ENCODE data around the gene MNAT1. TPM values are rescaled to one million over a fixed set of nuclear protein-coding genes. Genes with fewer than 3 reads are reported as not detected.
A peak's percentile ranks its signal among the peaks of the same experiment; 100 is the strongest.

Gene MNAT1
- total RNA-seq, 1 experiment from 2014 or later, result 95.7 TPM

DNA sequence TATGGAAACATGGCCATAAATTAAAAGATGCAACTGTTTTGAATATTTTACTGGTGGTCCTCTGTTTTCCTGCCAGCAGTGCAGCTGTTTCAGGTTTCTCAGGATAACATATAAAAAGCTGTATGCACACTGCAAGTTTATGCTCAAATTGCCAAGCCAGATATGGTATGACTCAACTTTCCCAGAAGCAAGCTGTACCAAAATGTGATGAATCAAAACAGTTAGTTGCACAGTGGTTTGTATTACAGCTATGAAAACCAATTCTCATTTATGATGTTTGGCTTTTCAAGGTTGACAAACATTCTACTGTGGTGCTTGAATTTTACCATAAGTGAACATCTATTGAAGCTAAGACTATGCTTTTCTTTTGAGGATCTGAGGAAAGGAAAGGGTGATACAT lies 230.8 kb downstream of the MNAT1 start:
- POLR2A ChIA-PET (ENCODE audit: unreplicated experiment), result interaction anchor here (0.5 to 1.0 kb wide), 6 partner anchors 9 to 316 kb away, joined by 3 to 5 read pairs (median 4); partner anchors contain the start of genes SLC38A6 and TRMT5
- Histone ChIP-seq H3K27me3 (ENCODE audit: low read length) (no peaks in the 10 kb centered on the region), H3K4me1 (ENCODE audit: insufficient read depth, low read length) (peaks cover 5% of the 10 kb centered on the region; the same call in 1 of the 2 replicates), H3K79me2 (ENCODE audit: low read length) (no peaks in the 10 kb centered on the region), H3K9ac (ENCODE audit: low read length) (no peak overlapping the region), H3K27ac (ENCODE audit: low read length) (peak overlapping the region; percentile 27), H4K20me1 (ENCODE audit: low read length) (no peaks in the 10 kb centered on the region), H3K4me3 (ENCODE audit: low read length) (no peak overlapping the region), H2AFZ (ENCODE audit: low read length) (no peak overlapping the region), H3K9me2 (replicated peaks; ENCODE audit: low read length) (no peaks in the 10 kb centered on the region), H3K9me3 (ENCODE audit: low read length) (no peaks in the 10 kb centered on the region), H3K4me2 (ENCODE audit: low read length) (no peak overlapping the region), H3K36me3 (ENCODE audit: low read depth, low read length) (no peaks in the 10 kb centered on the region), H3F3A (ENCODE audit: low read length, unreplicated experiment) (peaks cover 4% of the 10 kb centered on the region)
- ATAC-seq (peak; percentile 92), DNase-seq (peak; percentile 66)
- BruUV-seq (replicated peaks), result no TSS peak
- no peak for TF ChIP-seq EZH2phosphoT487 (IDR thresholded peaks at IDR 0.05; ENCODE audit: borderline replicate concordance, low read length)
- TF ChIP-seq EZH2 (IDR thresholded peaks at IDR 0.05; ENCODE audit: low read length, unreplicated experiment), result no peak
- TF ChIP-seq, protein P1, sequence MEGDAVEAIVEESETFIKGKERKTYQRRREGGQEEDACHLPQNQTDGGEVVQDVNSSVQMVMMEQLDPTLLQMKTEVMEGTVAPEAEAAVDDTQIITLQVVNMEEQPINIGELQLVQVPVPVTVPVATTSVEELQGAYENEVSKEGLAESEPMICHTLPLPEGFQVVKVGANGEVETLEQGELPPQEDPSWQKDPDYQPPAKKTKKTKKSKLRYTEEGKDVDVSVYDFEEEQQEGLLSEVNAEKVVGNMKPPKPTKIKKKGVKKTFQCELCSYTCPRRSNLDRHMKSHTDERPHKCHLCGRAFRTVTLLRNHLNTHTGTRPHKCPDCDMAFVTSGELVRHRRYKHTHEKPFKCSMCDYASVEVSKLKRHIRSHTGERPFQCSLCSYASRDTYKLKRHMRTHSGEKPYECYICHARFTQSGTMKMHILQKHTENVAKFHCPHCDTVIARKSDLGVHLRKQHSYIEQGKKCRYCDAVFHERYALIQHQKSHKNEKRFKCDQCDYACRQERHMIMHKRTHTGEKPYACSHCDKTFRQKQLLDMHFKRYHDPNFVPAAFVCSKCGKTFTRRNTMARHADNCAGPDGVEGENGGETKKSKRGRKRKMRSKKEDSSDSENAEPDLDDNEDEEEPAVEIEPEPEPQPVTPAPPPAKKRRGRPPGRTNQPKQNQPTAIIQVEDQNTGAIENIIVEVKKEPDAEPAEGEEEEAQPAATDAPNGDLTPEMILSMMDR (conservative IDR thresholded peaks at IDR 0.05; ENCODE audit: low read depth, low read length), result no peak
- intact Hi-C loops (cut with micrococcal nuclease), result loop anchor here (1.0 to 5.0 kb wide), 7 partner anchors 15 to 318 kb away; partner anchors contain the start of genes SIX1 and SIX4
- CTCF ChIA-PET, result no interaction called here

DNA sequence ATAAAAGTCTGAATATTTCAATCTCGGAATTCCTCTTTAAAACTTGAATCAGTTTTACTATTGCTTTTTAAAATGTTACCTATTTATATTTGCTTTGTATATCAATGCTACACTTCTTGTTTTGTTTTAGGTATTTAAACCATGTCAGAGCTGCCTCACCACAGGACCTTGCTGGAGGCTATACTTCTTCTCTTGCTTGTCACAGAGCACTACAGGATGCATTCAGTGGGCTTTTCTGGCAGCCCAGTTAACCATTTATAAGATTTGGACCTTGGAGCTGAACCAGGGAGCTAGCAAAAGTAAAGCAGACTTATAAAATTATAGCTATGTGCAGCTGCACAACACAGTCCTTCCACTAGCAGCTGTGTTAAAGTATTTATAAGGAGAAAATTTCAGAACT lies 233.5 kb downstream of the MNAT1 start:
- TF ChIP-seq, protein P1 (conservative IDR thresholded peaks at IDR 0.05; ENCODE audit: low read depth, low read length), result no peak
- TF ChIP-seq EZH2 (IDR thresholded peaks at IDR 0.05; ENCODE audit: low read length, unreplicated experiment), result no peak
- TF ChIP-seq EZH2phosphoT487 (IDR thresholded peaks at IDR 0.05; ENCODE audit: borderline replicate concordance, low read length), result no peak
- H3K27ac ChIP-seq (ENCODE audit: low read length), result no peak overlapping the region
- no TSS peak for BruUV-seq (replicated peaks)
- ATAC-seq, result no peak
- peaks cover 5% of the 10 kb centered on the region; the same call in 1 of the 2 replicates for H3K4me1 ChIP-seq (ENCODE audit: insufficient read depth, low read length)
- POLR2A ChIA-PET (ENCODE audit: unreplicated experiment), result interaction anchor here (0.6 kb wide), 1 partner anchor 652 kb away, joined by 3 read pairs; no protein-coding TSS in a partner anchor
- H3F3A ChIP-seq (ENCODE audit: low read length, unreplicated experiment), result peaks cover 4% of the 10 kb centered on the region
- no peak overlapping the region for H2AFZ ChIP-seq (ENCODE audit: low read length)
- H3K9ac ChIP-seq (ENCODE audit: low read length), result no peak overlapping the region
- no peaks in the 10 kb centered on the region for H3K79me2 ChIP-seq (ENCODE audit: low read length)
- no peak overlapping the region for H3K4me3 ChIP-seq (ENCODE audit: low read length)
- no peaks in the 10 kb centered on the region for H4K20me1 ChIP-seq (ENCODE audit: low read length)
- DNase-seq, result no peak
- intact Hi-C loops (cut with micrococcal nuclease), result loop anchor here (5.0 kb wide), 3 partner anchors 161 to 321 kb away; partner anchors contain the start of gene SIX1
- no peaks in the 10 kb centered on the region for H3K9me2 ChIP-seq (replicated peaks; ENCODE audit: low read length)
- CTCF ChIA-PET, result no interaction called here
- no peak overlapping the region for H3K4me2 ChIP-seq (ENCODE audit: low read length)
- H3K27me3 ChIP-seq (ENCODE audit: low read length), result no peaks in the 10 kb centered on the region
- H3K9me3 ChIP-seq (ENCODE audit: low read length), result no peaks in the 10 kb centered on the region
- no peaks in the 10 kb centered on the region; the same call in 1 of the 2 replicates for H3K36me3 ChIP-seq (ENCODE audit: low read depth, low read length)

DNA sequence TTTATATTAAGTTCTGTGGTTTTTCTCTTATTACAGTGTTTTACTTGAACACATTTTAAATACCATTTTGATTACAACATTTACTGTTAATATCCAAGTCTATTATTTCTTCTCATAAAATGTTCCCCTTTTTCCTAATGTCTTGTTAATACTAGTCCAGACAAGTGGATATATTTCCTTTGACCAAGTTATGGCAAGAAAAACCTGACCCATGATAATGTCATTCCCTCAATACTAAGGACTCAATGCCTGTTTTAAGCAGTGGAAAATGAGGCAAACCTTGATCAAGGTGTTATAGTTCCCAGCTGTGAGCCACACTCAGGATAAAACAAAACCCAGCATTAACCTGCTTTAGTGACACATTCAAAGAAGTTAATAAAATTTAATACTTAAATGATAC lies 234.1 kb downstream of the MNAT1 start:
- Histone ChIP-seq H4K20me1 (ENCODE audit: low read length) (no peaks in the 10 kb centered on the region), H3K27me3 (ENCODE audit: low read length) (no peaks in the 10 kb centered on the region), H3K27ac (ENCODE audit: low read length) (no peak overlapping the region), H3K4me2 (ENCODE audit: low read length) (no peak overlapping the region), H3K36me3 (ENCODE audit: low read depth, low read length) (peaks cover under 1% of the 10 kb centered on the region; the same call in 1 of the 2 replicates), H3K79me2 (ENCODE audit: low read length) (no peaks in the 10 kb centered on the region), H3F3A (ENCODE audit: low read length, unreplicated experiment) (peaks cover 4% of the 10 kb centered on the region), H3K9me3 (ENCODE audit: low read length) (no peaks in the 10 kb centered on the region), H3K9me2 (replicated peaks; ENCODE audit: low read length) (no peaks in the 10 kb centered on the region), H3K9ac (ENCODE audit: low read length) (no peak overlapping the region), H3K4me1 (ENCODE audit: insufficient read depth, low read length) (peaks cover 5% of the 10 kb centered on the region; the same call in 1 of the 2 replicates), H3K4me3 (ENCODE audit: low read length) (no peak overlapping the region), H2AFZ (ENCODE audit: low read length) (no peak overlapping the region)
- no TSS peak for BruUV-seq (replicated peaks)
- no peak for DNase-seq
- intact Hi-C loops (cut with micrococcal nuclease), result loop anchor here (5.0 kb wide), 3 partner anchors 161 to 321 kb away; partner anchors contain the start of gene SIX1
- POLR2A ChIA-PET (ENCODE audit: unreplicated experiment), result interaction anchor here (0.6 kb wide), 1 partner anchor 651 kb away, joined by 3 read pairs; no protein-coding TSS in a partner anchor
- no peak for ATAC-seq
- CTCF ChIA-PET, result interaction anchor here (0.7 kb wide), 1 partner anchor 349 kb away, joined by 3 read pairs; no protein-coding TSS in a partner anchor
- TF ChIP-seq EZH2 (IDR thresholded peaks at IDR 0.05; ENCODE audit: low read length, unreplicated experiment), result no peak
- TF ChIP-seq, protein P1 (conservative IDR thresholded peaks at IDR 0.05; ENCODE audit: low read depth, low read length), result no peak
- TF ChIP-seq EZH2phosphoT487 (IDR thresholded peaks at IDR 0.05; ENCODE audit: borderline replicate concordance, low read length), result no peak

Data from PC-3 (cell line).